H1 (cell line): ENCODE results near the gene HAO1. TPM values are rescaled to one million over a fixed set of nuclear protein-coding genes. Genes with fewer than 3 reads are reported as not detected.

Experiments used
- ASH2L ChIP-seq: fragments of 200-600, 300-600 bp; sonication (generic); IDR thresholded peaks from one replicate; pipeline ENCODE4 v1.7.1; 2017; ENCODE audit warnings: low read length
- HDAC6 ChIP-seq: IDR thresholded peaks from one replicate; pipeline ENCODE4 v1.7.1; 2012; ENCODE audit warnings: low read depth, mild to moderate bottlenecking, inconsistent platforms, low read length, moderate library complexity
- KDM5A ChIP-seq: fragments of 200-600 bp; IDR thresholded peaks from 2 replicates; pipeline ENCODE4 v1.7.1; 2012; ENCODE audit warnings: mild to moderate bottlenecking, low read length, inconsistent platforms, mixed read lengths
- MAX ChIP-seq: IDR thresholded peaks from 2 replicates; pipeline ENCODE4 v1.6.1; 2012; ENCODE audit warnings: inconsistent platforms
- SRF ChIP-seq: IDR thresholded peaks from 2 replicates; pipeline ENCODE4 v1.6.1; 2011; ENCODE audit warnings: mild to moderate bottlenecking, low read depth, low read length, moderate library complexity
- polyA plus RNA-seq, 7 experiments: library from polyadenylated mRNA; depleted of rRNA in 3 of 7; stranded (reverse) in 5 of 7; unstranded in 2 of 7; fragments of >200 nt in 5 of 7; fragments of 200-250 nt in 2 of 7; gene quantifications; 1 replicate in 5 of 7; 2 replicates in 1 of 7; 4 replicates in 1 of 7; pipeline versions ENCODE4 v1.2.1 to v1.2.3, GENCODE V29; 2011 to 2013; ENCODE audit warnings: missing spikeins in 2 of 7, mixed read lengths in 2 of 7
- total RNA-seq: library from RNA; stranded (reverse); fragmentation: NEBNext Ultra II Directional; extraction: Animal tissue kit (Norgen Biotek cat#: 25700); gene quantifications from 2 replicates; pipeline ENCODE4 v1.2.1, GENCODE V29; 2021

Gene HAO1
- total and polyA plus RNA-seq, 2 of the 8 experiments (the other 6 are each of a cell fraction or from before 2014, with no cell fraction given) = not detected

- TF ChIP-seq MAX (no peak), ASH2L (no peak), KDM5A (no peak), HDAC6 (no peak), SRF (no peak)
These were observed 37.5 kb upstream of the HAO1 start (continued) for GRCh38 chr20:7977709-7978108.
